Thoracic aorta (tissue), 2 donors: ENCODE measurements around the gene NFU1. TPM values are rescaled to one million over a fixed set of nuclear protein-coding genes. Genes with fewer than 3 reads are reported as not detected.

ENCODE experiments used
- ATAC-seq: fragments of 150-250 bp; one replicate; pipeline ENCODE4 v1.8.0; 2017; ENCODE audit warnings: low read depth; ENCODE audit not compliant: insufficient number of reproducible peaks, low FRiP score
- DNase-seq: peaks from one replicate; pipeline ENCODE4 v3.0.0-alpha.2; 2020; ENCODE audit warnings: low spot score
- H3K27ac ChIP-seq, 2 donors: fragments of 200-600 bp; sonication (generic); 1 replicate in 1 of 2; 2 replicates in 1 of 2; pipeline ENCODE4 v1.5.1; 2016; ENCODE audit warnings: mild to moderate bottlenecking in 2 of 2, moderate library complexity in 2 of 2
- H3K27me3 ChIP-seq: fragments of 200-600 bp; sonication (generic); replicated peaks from 2 replicates; pipeline ENCODE4 v1.6.0; 2016; ENCODE audit warnings: mild to moderate bottlenecking; ENCODE audit not compliant: insufficient read depth
- H3K36me3 ChIP-seq: fragments of 200-600 bp; sonication (generic); one replicate; pipeline ENCODE4 v1.5.1; 2016
- H3K4me1 ChIP-seq, 2 donors: fragments of 200-600 bp; sonication (generic); 1 replicate in 1 of 2; 2 replicates in 1 of 2; pipeline versions ENCODE4 v1.5.1 to v1.6.0; 2016; ENCODE audit warnings: low read depth in 2 of 2, mild to moderate bottlenecking in 1 of 2; ENCODE audit not compliant: control insufficient read depth in 1 of 2
- H3K4me3 ChIP-seq: fragments of 200-600 bp; sonication (generic); 2 replicates; pipeline ENCODE4 v1.5.1; 2016; ENCODE audit warnings: mild to moderate bottlenecking
- H3K9me3 ChIP-seq: fragments of 200-600 bp; sonication (generic); 2 replicates; pipeline ENCODE4 v1.5.1; 2016
- CTCF ChIP-seq: fragments of 200-600 bp; sonication (generic); IDR thresholded peaks from one replicate; pipeline ENCODE4 v1.5.1; 2019; ENCODE audit warnings: antibody characterized with exemption
- total RNA-seq, 2 donors: library from RNA; depleted of rRNA; stranded (reverse); fragments of >200 nt; gene quantifications; one replicate each; pipeline versions ENCODE4 v1.1.0 to v1.2.3, GENCODE V29; 2016

The NFU1 gene
- total RNA-seq, 2 donors from 2014 or later, result 44.6 to 51.6 TPM

- H3K27ac ChIP-seq, result peak overlapping the region; percentile 88 to 97
- H3K27me3 ChIP-seq, result no peaks in the 10 kb centered on the region
- no peak for TF ChIP-seq CTCF
- no peaks in the 10 kb centered on the region for H3K36me3 ChIP-seq
- H3K4me1 ChIP-seq, result peaks cover 13 to 33% of the 10 kb centered on the region in 2 donors
- H3K9me3 ChIP-seq, result no peaks in the 10 kb centered on the region
- ATAC-seq, result no peak
- H3K4me3 ChIP-seq, result peak overlapping the region; percentile 83
- no peak for DNase-seq
Measured at GRCh38 chr2:69438580-69438979, 1.3 kb upstream of the NFU1 start.

GRCh38 chr2:69437751-69438154 lies 518 bp upstream of the NFU1 start:
- TF ChIP-seq CTCF, result no peak
- Histone ChIP-seq H3K36me3 (no peaks in the 10 kb centered on the region), H3K27ac (peak overlapping the region; percentile 88 to 97), H3K4me1 (peaks cover 13 to 33% of the 10 kb centered on the region in 2 donors), H3K4me3 (peak overlapping the region; percentile 83), H3K9me3 (no peaks in the 10 kb centered on the region), H3K27me3 (no peaks in the 10 kb centered on the region)
- peak; percentile 52 for ATAC-seq
- peak; percentile 10 for DNase-seq

DNA sequence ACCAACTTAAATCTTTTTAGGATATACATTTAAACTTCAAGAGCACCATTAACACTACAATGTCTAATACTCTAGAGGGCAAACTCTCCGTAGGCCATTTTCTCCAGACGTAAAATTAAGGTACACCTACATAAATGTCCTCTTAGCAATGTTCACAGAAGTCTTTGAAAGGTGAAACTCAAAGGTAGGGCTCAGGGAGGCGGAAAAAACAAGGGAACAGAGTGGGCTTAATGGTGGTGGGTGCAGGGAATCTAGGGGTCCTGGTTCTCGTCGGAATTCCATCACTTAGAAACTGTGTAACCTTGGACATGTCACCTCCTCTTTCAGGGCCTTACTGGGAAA lies 668 bp downstream of the NFU1 start:
- Histone ChIP-seq H3K4me1 (peaks cover 13 to 33% of the 10 kb centered on the region in 2 donors), H3K4me3 (peak overlapping the region; percentile 83), H3K27me3 (no peaks in the 10 kb centered on the region), H3K27ac (peak overlapping the region; percentile 88 to 97), H3K9me3 (no peaks in the 10 kb centered on the region), H3K36me3 (no peaks in the 10 kb centered on the region)
- ATAC-seq, result no peak
- no peak for DNase-seq
- TF ChIP-seq CTCF, result no peak

DNA sequence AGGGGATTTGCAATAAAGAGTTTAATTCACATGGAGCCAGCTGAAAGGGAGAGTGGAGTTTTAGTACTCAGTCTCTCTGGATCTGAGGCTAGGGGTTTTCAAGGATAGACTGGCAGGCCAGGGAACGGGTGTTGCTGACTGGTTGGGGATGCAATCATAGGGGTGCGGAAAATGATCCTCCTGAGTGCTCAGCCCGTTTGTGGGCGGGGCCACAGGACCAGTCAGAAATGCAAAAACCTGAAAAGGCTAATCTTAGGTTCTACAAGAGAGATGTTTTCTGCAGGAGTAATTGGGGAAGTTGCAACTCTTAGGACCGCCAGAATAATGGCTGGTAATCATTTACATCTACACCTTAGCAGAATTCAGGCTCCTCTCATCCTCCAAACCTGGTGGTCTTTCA lies 2.5 kb downstream of the NFU1 start:
- DNase-seq (no peak), ATAC-seq (no peak)
- H3K4me3 ChIP-seq, result no peak overlapping the region
- peaks cover 6% of the 10 kb centered on the region for H3K36me3 ChIP-seq
- no peak overlapping the region for H3K27ac ChIP-seq
- H3K9me3 ChIP-seq, result no peaks in the 10 kb centered on the region
- H3K27me3 ChIP-seq, result no peaks in the 10 kb centered on the region
- H3K4me1 ChIP-seq, result peaks cover 13 to 33% of the 10 kb centered on the region in 2 donors
- TF ChIP-seq CTCF, result no peak

DNA sequence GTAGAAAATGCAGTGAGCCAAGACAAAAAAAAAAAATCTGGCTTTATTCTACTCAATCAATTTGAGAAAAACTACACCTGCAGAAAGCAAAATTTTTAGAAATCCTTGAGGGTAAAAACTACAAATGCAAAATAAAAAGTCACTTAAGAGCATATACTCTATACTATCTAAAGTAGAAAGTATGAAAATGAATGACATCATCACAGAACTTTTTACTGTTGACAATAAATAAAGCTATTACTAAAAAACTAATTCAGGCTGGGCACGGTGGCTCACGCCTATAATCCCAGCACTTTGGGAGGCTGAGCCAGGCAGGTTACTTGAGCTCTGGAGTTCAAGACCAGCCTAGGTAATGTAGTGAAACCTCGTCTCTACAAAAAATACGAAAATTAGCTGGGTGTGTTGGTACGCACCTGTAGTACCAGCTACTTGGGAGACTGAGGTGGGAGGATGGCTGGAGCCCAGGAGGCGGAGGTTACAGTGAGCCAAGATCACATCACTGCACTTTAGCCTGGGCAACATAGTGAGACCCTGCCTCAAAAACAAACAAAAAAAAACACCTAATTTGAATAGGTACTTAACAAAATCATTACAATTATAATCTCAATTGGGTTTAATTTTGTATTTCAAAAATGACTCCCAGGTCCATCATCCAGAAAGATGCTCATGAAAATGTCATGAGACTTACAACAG lies 7.6 kb downstream of the NFU1 start:
- DNase-seq, result no peak
- Histone ChIP-seq H3K27ac (peak overlapping the region in 1 of 2 donors; percentile 16), H3K36me3 (peaks cover 31% of the 10 kb centered on the region), H3K9me3 (no peaks in the 10 kb centered on the region), H3K27me3 (no peaks in the 10 kb centered on the region), H3K4me3 (no peak overlapping the region), H3K4me1 (peaks cover under 1 to 6% of the 10 kb centered on the region in 2 donors)
- ATAC-seq, result no peak
- no peak for TF ChIP-seq CTCF
